Left colon (tissue), 2 donors: Measurements from ENCODE around the gene UBE2H. TPM values are rescaled to one million over a fixed set of nuclear protein-coding genes. Genes with fewer than 3 reads are reported as not detected.
"Not testable (repeated sequence)": the region's sequence is repeated elsewhere in the genome, so short reads cannot be mapped to it uniquely, and the experiment has no call there.

ENCODE experiments used
- ATAC-seq: fragments of 200-7000 bp; cut with Tn5 transposase; one replicate; pipeline ENCODE4 v1.9.1; 2020; ENCODE audit warnings: mild to moderate bottlenecking, moderate library complexity
- DNase-seq, 2 donors: peaks; one replicate each; pipeline ENCODE4 v3.0.0-alpha.2; 2020
- intact Hi-C, 2 donors: fragments of 100-400 bp; cut with DNase I in 1 of 2; cut with micrococcal nuclease in 1 of 2; formaldehyde crosslinking; loops; one replicate each; pipeline versions ENCODE4 v1.11.2 to v1.14.0; 2022; cut with DNase I, micrococcal nuclease
- total RNA-seq, 2 donors: library from RNA; stranded (reverse); fragmentation: NEBNext Ultra II Directional; extraction: Animal tissue kit (Norgen Biotek cat#: 25700); gene quantifications; one replicate each; pipeline ENCODE4 v1.2.1, GENCODE V29; 2021
- donor health status: DM: no; HTN: no; CAD: no.
- donor health status: DM: yes; HTN: yes; CAD: no.

Gene UBE2H
- total RNA-seq, 2 donors from 2014 or later: 32.2 to 49.1 TPM

DNA sequence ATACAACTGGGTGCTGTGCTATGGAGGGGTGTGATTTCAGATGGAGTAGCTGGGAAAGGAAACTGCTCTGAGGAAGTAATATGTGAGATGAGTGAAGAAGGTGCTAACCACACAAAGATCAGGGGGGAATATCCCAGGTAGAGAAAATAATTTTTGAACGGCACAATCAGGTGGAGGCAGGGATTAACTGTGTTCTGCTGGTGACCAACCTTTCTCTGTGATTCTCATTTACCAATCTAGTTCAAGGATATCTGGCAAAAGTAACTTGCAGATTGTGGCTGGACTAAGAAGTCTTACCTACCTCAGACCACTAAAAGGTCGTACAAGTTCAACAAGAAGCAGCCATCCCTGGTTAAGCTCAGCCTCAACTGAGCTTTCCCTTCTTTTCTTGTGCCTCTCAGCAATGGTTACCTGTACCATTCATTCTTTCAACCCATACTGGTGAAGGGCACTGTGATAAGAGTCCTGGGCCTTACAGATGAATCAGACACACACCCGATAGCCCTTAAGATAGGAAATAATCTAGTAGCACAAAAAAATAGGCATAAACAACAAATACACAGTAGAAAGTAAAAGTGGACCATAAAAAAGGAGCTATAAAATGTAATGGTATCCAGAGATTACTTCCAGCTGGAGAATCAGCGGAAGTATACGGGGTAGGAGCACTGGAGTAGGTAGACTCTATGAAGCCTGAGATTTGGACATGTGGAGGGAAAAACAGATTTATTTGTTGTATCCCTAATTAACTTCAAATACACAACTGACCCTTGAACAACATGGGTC lies 96.6 kb downstream of the UBE2H start:
- ATAC-seq (peak; percentile 93), DNase-seq (no peak)
- intact Hi-C loops: no loop called here

DNA sequence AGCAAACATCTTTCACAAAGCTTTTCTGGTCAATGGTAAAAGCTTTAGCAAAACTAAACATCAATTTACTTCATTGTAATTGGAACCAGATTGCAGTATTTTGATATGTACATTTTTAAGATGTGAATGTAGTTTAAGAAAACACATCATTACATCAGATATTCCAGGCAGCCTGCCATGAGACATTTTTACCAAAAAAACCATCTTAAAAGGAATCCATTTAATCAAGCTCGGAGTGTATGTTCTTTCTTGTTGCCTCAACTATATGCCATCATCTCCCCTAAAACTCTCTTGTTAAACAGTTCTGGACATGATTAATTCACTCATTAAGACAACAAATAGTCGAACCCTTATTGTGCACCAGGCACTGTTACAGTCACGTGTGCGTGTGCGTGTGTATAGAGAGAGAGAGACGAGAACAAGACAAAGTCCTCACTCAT lies 97.5 kb downstream of the UBE2H start:
- intact Hi-C loops: no loop called here
- ATAC-seq (no peak), DNase-seq (no peak)

DNA sequence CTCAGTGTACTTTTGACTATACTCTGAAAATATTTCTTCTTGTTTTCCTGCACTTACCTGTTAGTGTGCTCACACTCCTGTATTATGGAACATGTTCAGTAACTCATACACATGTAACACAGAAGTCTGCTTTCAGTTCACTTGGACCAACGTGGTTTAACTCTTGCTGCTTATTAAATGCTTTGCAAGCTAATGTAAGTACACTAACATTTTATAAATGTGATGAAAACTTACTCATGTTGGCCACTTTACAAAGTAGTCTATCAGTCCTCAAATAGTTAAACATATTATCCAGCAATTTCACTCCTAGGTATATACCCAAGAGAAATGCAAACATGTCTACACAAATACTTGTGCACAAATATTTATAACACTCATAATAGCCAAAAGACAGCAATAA lies 98.4 kb downstream of the UBE2H start:
- intact Hi-C loops: no loop called here
- no peak for DNase-seq
- ATAC-seq: no peak

DNA sequence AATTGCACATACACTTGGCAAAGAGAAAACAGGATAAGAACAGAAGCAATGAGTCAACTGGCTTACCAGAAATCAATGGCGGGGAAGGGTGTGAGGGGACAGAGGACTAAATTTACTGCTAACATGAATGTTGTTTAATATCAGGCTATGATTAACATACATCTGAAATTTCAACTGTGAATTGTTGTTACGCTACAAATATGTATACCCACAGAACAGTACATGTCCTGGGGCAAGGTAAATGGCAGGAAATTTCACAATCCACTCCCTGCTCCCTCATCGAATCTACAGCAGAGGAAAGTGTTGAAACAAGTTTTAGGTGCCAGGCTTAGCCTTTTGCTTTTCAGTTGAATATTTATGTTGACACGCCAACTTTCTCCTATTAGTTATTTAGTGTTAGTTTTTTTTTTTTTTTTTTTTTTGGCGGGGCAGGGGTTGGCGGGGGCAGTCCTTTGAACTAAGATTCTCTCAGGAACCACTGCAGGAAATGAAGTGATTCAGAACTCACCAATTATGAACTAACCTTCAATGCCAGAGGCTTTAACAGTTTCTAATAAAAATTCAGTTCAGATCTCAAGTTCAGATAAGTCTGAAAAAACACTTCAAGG lies 99.0 kb downstream of the UBE2H start:
- ATAC-seq (no peak), DNase-seq (no peak)
- intact Hi-C loops: no loop called here

DNA sequence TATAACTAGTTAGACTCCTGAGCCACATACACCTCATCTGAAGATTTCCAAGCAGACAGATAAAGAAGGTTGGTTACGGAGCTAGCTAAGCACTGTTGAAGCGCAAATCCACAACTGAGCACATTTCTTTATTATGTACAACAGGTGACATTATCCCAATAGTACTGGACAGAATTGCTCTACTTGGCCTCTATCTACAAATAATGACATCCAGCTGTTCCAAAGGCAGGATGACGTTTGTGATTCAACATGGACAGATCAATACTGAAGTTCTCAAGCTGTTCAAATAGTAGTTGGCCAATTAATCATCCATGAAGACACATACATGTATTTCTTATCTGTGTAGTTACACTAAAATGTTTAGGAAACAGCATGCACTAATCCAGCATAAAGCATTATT lies 101.0 kb downstream of the UBE2H start:
- ATAC-seq: no peak
- no peak for DNase-seq
- intact Hi-C loops: no loop called here

DNA sequence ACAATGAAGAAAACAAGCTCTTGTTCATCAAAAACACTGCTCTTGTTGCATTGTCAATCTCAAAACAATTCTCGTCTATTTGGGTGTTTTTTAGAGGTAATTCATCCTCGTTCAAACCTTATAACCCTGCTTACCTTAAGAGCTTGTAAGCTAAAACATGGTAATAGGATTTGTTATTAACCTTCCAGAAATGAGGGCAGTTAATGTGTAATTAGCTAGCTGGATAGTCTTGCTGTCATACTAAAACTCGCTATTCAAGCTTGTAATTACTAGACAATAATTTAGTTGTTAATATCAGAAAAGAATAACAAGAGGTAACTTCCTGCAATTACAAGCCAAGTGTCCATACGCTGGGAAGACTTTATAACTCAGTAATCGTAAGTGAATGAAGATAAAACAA lies 101.6 kb downstream of the UBE2H start:
- intact Hi-C loops: no loop called here
- no peak for ATAC-seq
- no peak for DNase-seq

DNA sequence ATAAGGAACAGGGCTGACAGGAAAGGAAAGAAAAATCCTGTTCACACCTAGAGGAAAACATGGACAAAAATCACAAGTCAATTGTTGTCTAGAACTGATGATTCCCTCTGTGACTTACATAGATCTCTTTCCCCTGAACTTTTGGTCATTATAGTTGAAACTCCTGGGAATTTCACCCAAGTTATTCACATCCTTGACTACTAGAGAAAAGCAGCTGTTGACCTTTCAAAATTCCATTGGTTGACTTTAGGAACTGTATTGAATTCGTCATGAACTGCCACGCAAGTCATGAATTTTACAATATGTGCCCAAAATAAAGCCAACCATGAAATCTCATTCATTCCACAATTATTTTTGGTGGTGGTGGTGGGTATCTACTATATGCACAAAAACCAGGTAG lies 104.3 kb downstream of the UBE2H start:
- DNase-seq (no peak), ATAC-seq (no peak)
- intact Hi-C loops: no loop called here

DNA sequence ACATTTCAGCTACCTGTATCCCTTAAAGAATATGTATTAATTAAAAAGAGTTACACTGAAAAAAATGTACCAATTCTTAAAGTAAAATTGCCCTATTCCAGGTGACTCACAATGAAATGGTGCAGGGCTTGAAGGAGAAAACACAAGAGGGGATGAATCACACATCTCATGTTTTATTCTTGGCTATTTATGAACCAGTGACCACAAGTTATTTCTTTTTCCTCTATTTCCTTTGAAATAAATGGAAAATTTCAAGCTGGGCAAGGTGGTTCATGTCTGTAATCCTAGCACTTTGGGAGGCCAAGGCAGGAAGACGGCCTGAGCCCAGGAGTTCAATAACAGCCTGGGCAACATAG lies 106.8 kb downstream of the UBE2H start:
- no peak for ATAC-seq

DNA sequence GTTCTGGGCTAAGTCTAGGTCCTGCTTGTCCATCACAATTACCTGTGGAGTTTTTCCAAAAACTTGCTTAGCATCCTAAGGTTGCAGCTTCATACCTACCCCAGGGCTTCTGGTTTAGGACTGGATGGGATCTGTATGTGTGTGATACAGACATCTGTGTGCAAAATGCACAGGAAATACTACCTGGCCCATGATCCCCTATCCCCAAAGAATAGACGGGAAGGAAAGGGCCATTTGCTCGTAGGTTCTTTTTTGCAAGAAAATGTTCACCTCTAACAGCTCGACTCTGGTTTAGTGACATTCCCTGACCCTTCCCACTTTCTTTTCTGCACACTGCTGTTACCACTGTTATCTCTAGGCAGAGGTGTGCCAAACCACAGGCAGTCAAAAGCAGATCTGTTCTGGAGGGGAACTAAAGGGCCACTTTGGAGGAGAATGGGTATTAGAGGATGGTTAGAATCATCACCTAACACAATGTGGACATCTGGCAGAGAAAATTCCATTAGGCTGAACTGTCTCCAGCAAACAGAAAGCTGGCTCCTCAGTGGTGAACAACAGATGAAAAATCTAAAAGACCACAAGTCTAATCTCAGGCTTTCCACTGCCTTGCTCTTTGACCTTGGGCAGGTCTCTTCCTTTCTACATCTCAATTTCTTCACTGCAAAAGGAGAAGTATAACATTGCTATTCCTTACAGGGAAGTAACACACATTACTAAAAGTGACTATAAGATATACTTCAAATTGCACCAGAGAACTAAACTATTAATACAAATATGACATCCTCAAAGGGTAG lies 107.4 kb downstream of the UBE2H start:
- ATAC-seq (no peak), DNase-seq (no peak)
- intact Hi-C loops: no loop called here

More for the DNA sequence above, 106.8 kb downstream of the UBE2H start:
- intact Hi-C loops: no loop called here
- no peak for DNase-seq

DNA sequence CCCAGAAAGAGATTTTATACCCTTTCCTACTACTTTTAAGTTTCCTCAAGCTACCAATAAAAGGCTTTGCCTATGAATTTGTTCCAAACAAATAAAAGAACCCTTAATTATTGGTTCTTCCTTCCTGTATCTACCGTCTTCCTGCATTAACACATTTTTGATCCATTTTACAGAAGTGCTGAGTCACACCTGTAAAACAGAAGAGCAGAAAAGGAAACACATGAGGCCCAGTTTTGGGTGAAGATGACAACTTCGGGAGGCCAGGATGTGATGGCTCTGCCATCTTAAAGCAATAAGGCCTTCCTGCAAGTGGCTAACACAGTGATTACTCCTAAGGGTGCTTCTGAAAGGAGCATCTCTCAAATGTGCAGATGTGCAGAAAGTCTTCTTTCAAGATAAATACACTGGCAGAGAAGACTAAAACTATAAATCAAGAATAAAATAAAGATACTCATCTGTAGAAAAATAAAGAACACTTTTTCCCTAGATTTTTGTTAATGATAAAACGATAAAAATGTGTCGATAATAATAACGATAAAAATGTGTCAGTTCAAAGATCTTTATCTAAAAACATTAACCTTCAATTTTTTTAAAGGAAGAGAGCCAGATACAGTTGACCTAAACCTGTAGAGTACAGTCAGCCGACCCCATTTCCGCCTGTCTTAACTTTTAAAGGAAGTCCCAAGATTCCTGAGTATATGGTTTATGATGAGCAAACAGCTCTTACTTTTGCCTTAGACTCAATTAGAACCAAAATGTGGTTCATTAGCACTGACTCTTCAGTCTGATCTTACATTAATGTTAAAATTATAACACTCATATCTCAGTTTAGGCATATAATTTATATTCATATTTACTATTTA lies 108.6 kb downstream of the UBE2H start:
- intact Hi-C loops: no loop called here
- ATAC-seq: no peak
- no peak for DNase-seq

DNA sequence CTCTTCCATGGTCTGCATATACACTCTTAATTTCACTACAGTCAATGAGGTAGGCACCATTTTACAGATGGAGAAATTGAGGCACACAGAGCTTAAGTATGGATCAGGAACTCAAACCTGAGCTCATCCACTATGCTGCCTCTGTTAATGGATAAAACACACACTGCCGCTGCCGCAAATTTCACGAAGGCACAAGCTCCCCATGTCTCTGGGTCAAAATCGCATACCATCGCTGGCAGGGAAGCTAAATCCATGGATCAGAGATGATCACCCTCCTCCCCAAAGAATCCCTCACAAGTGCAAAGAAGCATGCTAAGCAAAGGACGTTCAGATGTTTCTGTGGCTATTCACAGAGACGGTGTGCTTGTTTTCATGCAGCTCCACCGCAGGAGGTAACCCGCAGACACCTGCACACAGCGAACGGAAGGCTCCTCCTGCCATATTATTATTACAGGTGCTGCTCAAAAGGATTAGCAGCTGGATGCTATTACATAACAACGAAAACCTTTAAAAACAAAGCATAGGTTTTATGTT lies 109.3 kb downstream of the UBE2H start:
- ATAC-seq: no peak
- DNase-seq: no peak
- intact Hi-C loops: no loop called here

DNA sequence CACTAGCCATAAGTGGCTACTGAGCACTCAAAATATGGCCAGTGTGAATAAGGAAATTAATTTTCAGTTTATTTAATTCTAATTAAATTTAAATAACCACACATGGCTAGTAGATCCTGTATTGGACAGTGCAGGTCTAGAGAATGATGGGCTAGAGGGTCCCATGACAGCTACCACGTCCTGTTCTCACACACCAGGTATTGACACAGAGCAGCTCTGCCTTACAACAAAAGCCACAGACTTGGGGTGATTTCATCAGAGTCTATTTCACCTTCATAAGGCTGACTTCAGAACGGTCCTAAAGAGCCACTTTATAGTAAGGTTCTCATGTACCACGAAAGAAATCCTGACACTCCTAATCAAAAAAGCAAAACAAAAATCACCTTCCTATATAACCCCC lies 111.3 kb downstream of the UBE2H start:
- intact Hi-C loops: no loop called here
- DNase-seq: no peak
- no peak for ATAC-seq

DNA sequence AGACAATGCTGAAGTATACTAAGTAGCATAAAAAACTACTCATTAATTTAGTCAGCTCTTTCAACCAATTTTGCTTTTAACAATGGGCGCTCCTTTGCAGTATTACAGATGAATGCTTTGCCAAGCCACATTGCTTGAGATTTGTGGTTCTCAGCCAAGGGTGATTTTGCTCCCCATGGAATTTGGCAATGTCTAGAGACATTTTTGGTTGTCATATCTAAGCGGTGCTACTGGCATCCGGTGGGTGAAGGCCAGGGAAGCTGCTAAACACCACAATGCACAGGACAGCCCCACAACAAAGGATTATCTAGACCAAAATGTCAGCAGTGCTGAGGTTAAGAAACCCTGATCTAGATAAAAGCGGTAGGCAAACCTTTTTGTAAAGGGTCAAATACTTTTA lies 112.0 kb downstream of the UBE2H start:
- ATAC-seq: no peak
- intact Hi-C loops: no loop called here
- DNase-seq: no peak

DNA sequence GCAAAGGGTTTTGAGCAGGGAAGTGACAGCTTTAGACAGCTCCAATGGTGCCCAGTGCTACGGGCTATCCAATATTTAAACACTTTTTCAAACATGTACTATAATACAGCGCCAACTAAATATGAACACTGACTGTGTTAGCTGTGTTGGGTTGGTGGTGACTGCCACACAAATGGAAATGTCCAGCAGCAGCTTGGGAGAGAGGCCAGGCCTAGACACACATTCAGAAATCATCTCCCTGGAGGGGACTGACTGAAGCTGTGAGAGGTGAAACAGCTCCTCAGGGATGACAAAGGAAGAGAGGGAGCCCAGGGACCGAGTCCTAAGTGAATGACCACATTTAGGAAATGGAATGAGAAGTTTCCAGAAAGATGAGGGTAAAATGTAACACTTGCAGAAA lies 115.8 kb downstream of the UBE2H start:
- no peak for ATAC-seq
- DNase-seq: no peak
- intact Hi-C loops: no loop called here

DNA sequence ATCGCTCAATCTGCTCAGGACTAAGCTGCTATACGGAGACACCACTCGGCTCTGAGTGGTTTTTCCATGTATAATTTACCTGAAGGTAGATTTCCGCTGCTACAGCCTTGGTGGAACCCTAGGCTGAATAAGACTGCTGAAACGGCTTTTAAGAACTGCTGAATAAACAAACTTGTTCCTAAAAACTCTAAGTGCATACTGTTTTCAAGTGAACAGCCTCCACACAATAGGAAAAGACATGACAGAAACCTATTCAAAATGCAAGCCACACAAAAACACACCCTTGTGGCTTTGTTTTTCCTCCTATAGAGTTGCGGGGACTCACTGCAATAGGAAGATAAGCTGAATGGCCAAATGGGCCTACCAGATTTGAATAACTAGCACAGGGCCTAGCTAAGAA lies 117.2 kb downstream of the UBE2H start:
- ATAC-seq: no peak
- intact Hi-C loops: no loop called here
- no peak for DNase-seq

DNA sequence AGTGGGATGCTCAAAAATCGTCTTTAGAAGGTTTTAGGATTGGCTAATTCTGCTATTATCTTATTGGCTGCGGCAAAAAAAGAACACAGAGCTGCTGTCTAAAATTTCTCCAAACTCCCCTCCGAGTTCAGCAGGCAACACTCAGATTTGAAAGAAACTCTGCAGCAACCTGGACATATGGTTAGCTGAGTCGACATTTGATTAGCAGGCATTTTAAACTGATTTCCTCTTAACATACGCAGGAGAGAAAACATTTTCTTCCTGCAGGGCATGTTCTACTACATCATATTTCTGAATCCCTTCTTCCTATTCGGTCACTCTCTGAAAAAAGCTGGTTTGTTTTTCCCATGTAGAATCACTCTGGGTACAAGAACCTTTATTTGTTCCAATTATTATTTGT lies 119.4 kb downstream of the UBE2H start:
- DNase-seq, ATAC-seq, intact Hi-C loops: not testable (repeated sequence)

DNA sequence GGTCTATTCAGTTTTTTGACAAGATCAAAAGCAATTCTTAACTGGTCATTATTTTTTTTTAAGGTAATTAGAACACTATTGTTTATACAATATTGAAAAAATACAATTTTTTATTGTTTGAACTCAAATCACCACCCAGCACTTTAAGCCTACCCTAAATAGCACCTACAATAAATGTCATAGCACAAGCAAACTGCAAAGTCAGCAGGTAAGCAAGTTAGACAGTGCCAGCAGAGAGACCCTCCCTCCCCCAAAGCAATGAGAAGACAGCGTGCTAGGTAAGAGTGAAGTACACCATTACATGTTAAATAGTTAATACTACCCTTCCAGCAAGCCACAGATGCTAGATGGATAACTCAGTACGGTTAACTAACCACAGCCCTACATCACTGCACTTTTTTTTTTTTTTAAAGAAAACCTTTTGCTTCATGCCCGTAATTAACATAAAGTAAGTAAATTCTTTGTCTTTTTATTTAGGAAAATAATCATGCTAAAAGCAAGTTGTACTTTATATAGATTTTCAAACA lies 120.0 kb downstream of the UBE2H start:
- ATAC-seq (no peak), DNase-seq (no peak)
- intact Hi-C loops: no loop called here

DNA sequence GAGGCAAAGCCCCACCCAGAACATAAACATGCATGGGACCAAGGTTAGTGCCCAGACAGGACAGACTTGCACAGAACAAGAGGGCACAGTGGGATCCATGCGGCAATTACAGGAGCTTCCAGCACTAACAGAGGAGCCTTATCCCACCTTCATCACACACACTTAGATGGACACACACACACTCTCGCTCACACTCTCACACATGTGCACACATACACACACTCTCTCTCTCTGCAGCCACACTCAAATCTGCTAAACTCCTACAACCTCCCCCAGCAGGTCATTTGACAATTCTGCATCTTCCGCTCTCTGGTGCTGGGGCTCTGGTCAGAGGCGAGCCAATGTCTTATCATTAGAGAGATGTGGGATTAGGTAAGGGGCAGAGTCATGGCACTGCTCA lies 120.5 kb downstream of the UBE2H start:
- intact Hi-C loops: no loop called here
- DNase-seq (no peak), ATAC-seq (peak; percentile 58)
